Pancreas (tissue), 10 donors: ENCODE data around the gene ZNF683. TPM values are rescaled to one million over a fixed set of nuclear protein-coding genes. Genes with fewer than 3 reads are reported as not detected.

ENCODE experiments used
- ATAC-seq, 4 donors: fragments of 200-7000 bp; cut with Tn5 transposase; one replicate each; pipeline versions ENCODE4 v1.8.0 to v1.9.1; 2020; ENCODE audit warnings: mild to moderate bottlenecking in 4 of 4, moderate library complexity in 4 of 4
- DNase-seq, 6 donors: peaks; one replicate each; pipeline ENCODE4 v3.0.0-alpha.2; 2020
- FAIRE-seq: peaks from 2 replicates; lab custom pipeline; 2012; peaks lifted over from hg19 to GRCh38; lab: Jason Lieb, UNC
- H3K27ac ChIP-seq, 4 donors: fragments of 200-600 bp; sonication (generic); 1 replicate in 3 of 4; 2 replicates in 1 of 4; pipeline versions ENCODE4 v1.5.0 to v1.8.0; 2020
- H3K27me3 ChIP-seq, 4 donors: fragments of 200-600 bp; one replicate each; pipeline ENCODE4 v1.8.0; 2021
- H3K36me3 ChIP-seq, 3 donors: fragments of 200-600 bp; sonication (generic) in 1 of 3; one replicate each; pipeline versions ENCODE4 v1.5.0 to v1.8.0; 2020 to 2021
- H3K4me1 ChIP-seq, 3 donors: fragments of 200-600 bp; one replicate each; pipeline ENCODE4 v1.8.0; 2021
- H3K4me3 ChIP-seq, 4 donors: fragments of 200-600 bp; sonication (generic) in 2 of 4; one replicate each; pipeline versions ENCODE4 v1.5.0 to v1.8.0; 2020 to 2021
- H3K9me3 ChIP-seq, 4 donors: fragments of 200-600 bp; one replicate each; pipeline ENCODE4 v1.8.0; 2021
- CTCF ChIP-seq, 4 donors: fragments of 200-600 bp; sonication (generic) in 3 of 4; IDR thresholded peaks; one replicate each; pipeline versions ENCODE4 v1.5.0 to v1.8.0; 2021; ENCODE audit warnings: antibody characterized with exemption in 4 of 4
- WGBS, 2 donors: extraction: QIAGEN DNeasy Blood & Tissue Kit; methylation state at CpG; one replicate each; pipeline ENCODE4 v1.1.7; 2013; 5-methylcytosine and 5-hydroxymethylcytosine counted together
- intact Hi-C, 3 donors: fragments of 100-400 bp; cut with DNase I; formaldehyde crosslinking; loops; one replicate each; pipeline versions ENCODE4 v1.11.1 to v1.14.2; 2022
- polyA plus RNA-seq, 2 donors: library from polyadenylated mRNA; stranded (reverse); fragments of 200-250 nt; gene quantifications; one replicate each; pipeline ENCODE4 v1.2.3, GENCODE V29; 2013
- total RNA-seq, 6 donors: library from RNA; stranded (reverse); fragmentation: NEBNext Ultra II Directional in 4 of 6; extraction: Animal tissue kit (Norgen Biotek cat#: 25700) in 4 of 6; gene quantifications; one replicate each; pipeline versions ENCODE4 v1.2.1 to v1.2.4, GENCODE V29; 2021 to 2023
- donor health status: healthy with polysubstance abuse.
- donor health status: DM: no; HTN: no; CAD: no; lungs with moderate emphysema.
- donor health status: DM: no; HTN: no; CAD: no.
- donor health status: control.
- donor health status: control.
- donor health status: Bipolar disorder and iron deficiency.
- donor health status: DM: yes; HTN: yes; CAD: no.
- donor health status: DM: no; HTN: no; CAD: no.
- donor health status: DM: no; HTN: no; CAD: no.
- donor health status: DM: yes; HTN: yes; CAD: no.

The ZNF683 gene
- total and polyA plus RNA-seq, 8 donors: 0.12 to 0.47 (median 0.27) TPM; not detected in 4

GRCh38 chr1:26315874-26316850, 56.4 kb downstream of the ZNF683 start:
- 77 to 87% methylated on average over 8 of the region's 8 CpGs for WGBS, 2 donors
- intact Hi-C loops: loop anchor here in 1 of 3 donors (5.0 kb wide), 1 partner anchor 39 kb away; no protein-coding TSS in a partner anchor
- Histone ChIP-seq H3K4me1 (no peaks in the 10 kb centered on the region), H3K36me3 (no peaks in the 10 kb centered on the region), H3K27me3 (no peaks in the 10 kb centered on the region), H3K4me3 (no peak overlapping the region), H3K9me3 (no peaks in the 10 kb centered on the region), H3K27ac (no peak overlapping the region)
- DNase-seq: no peak
- no peak for FAIRE-seq
- TF ChIP-seq CTCF (IDR thresholded peaks at IDR 0.05): no peak
- ATAC-seq: no peak

DNA sequence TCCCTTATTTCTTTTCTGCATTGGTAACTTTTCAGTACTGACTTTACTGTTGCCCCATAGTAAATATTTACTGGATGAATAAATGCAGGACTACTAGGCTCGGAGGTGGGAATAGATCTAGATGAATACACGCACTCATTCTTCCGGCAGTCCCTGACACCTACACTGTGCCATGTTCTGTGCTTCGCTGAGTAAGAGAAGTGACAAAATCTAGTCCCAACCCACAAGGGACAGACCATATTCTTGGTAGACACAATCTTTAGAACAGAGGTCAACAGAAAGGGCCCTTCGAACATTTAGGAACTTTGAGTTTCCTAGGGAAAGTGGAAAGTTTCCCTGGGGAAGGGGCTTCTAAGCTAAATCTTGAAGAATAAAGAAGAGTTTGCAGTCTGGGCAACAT, 58.0 kb downstream of the ZNF683 start:
- Histone ChIP-seq H3K36me3 (no peaks in the 10 kb centered on the region), H3K27me3 (no peaks in the 10 kb centered on the region), H3K9me3 (no peaks in the 10 kb centered on the region), H3K4me3 (no peak overlapping the region), H3K27ac (no peak overlapping the region), H3K4me1 (no peaks in the 10 kb centered on the region)
- intact Hi-C loops: no loop called here
- no peak for ATAC-seq
- TF ChIP-seq CTCF (IDR thresholded peaks at IDR 0.05): no peak
- DNase-seq: no peak
- WGBS, 2 donors: 68 to 78% methylated on average over 5 of the region's 5 CpGs
- FAIRE-seq: no peak

Other genes starting within 250 kb of the ZNF683 start
- gene FAM110D, start 213.7 kb downstream of the ZNF683 start, total RNA-seq: 1 to 10 TPM in 4 of 6 donors, under 1 TPM in 2; 0.79 to 1.7 (median 1.1) TPM
- gene FAM110D, start 213.7 kb downstream of the ZNF683 start, polyA plus RNA-seq: 1 to 10 TPM; 2.6 to 3.5 TPM
- gene C1orf232, start 203.8 kb downstream of the ZNF683 start, total RNA-seq: not detected
- gene C1orf232, start 203.8 kb downstream of the ZNF683 start, polyA plus RNA-seq: not detected
- gene ZNF593, start 202.8 kb downstream of the ZNF683 start, total RNA-seq: 10 to 100 TPM; 18.4 to 36.7 (median 22.1) TPM
- 10 to 100 TPM; 69.9 to 80.7 TPM for gene ZNF593, start 202.8 kb downstream of the ZNF683 start, polyA plus RNA-seq
- not detected for gene ZNF593OS, start 200.9 kb downstream of the ZNF683 start, total RNA-seq
- gene ZNF593OS, start 200.9 kb downstream of the ZNF683 start, polyA plus RNA-seq: under 1 TPM; 0.35 to 0.68 TPM
- 10 to 100 TPM; 11.3 to 20.8 (median 14.9) TPM for gene CNKSR1, start 195.3 kb downstream of the ZNF683 start, total RNA-seq
- gene CNKSR1, start 195.3 kb downstream of the ZNF683 start, polyA plus RNA-seq: 10 to 100 TPM; 46.8 to 48.5 TPM
- gene CATSPER4, start 182.1 kb downstream of the ZNF683 start, total RNA-seq: not detected
- gene CATSPER4, start 182.1 kb downstream of the ZNF683 start, polyA plus RNA-seq: under 1 TPM in 1 of 2 donors, not detected in 1; 0.09 TPM
- 1 to 10 TPM; 2.7 to 6.6 (median 3.7) TPM for gene CEP85, start 138.6 kb downstream of the ZNF683 start, total RNA-seq
- 1 to 10 TPM; 2.9 to 5.6 TPM for gene CEP85, start 138.6 kb downstream of the ZNF683 start, polyA plus RNA-seq
- 10 to 100 TPM; 29.1 to 84.2 (median 48.8) TPM for gene SH3BGRL3, start 92.7 kb downstream of the ZNF683 start, total RNA-seq
- gene SH3BGRL3, start 92.7 kb downstream of the ZNF683 start, polyA plus RNA-seq: 100 to 1,000 TPM in 1 of 2 donors, 10 to 100 TPM in 1; 61.0 to 109 TPM
- gene UBXN11, start 66.1 kb downstream of the ZNF683 start, total RNA-seq: 10 to 100 TPM in 4 of 6 donors, 1 to 10 TPM in 2; 8.7 to 15.9 (median 11.5) TPM
- gene UBXN11, start 66.1 kb downstream of the ZNF683 start, polyA plus RNA-seq: 10 to 100 TPM; 44.0 to 61.6 TPM
- gene CD52, start 54.8 kb downstream of the ZNF683 start, total RNA-seq: 10 to 100 TPM in 1 of 6 donors, 1 to 10 TPM in 4, under 1 TPM in 1; 0.98 to 13.0 (median 2.5) TPM
- 1 to 10 TPM; 4.0 to 4.3 TPM for gene CD52, start 54.8 kb downstream of the ZNF683 start, polyA plus RNA-seq
- 1 to 10 TPM in 1 of 6 donors, under 1 TPM in 5; 0.12 to 1.3 (median 0.38) TPM for gene CRYBG2, start 18.6 kb downstream of the ZNF683 start, total RNA-seq
- 1 to 10 TPM in 1 of 2 donors, under 1 TPM in 1; 0.73 to 2.0 TPM for gene CRYBG2, start 18.6 kb downstream of the ZNF683 start, polyA plus RNA-seq
- 1 to 10 TPM in 1 of 6 donors, not detected in 5; 1.2 TPM for gene LIN28A, start 38.1 kb upstream of the ZNF683 start, total RNA-seq
- not detected for gene LIN28A, start 38.1 kb upstream of the ZNF683 start, polyA plus RNA-seq
- gene DHDDS, start 59.6 kb upstream of the ZNF683 start, total RNA-seq: 10 to 100 TPM; 15.0 to 24.5 (median 19.8) TPM
- gene DHDDS, start 59.6 kb upstream of the ZNF683 start, polyA plus RNA-seq: 10 to 100 TPM; 19.2 to 19.9 TPM
- gene HMGN2, start 99.7 kb upstream of the ZNF683 start, total RNA-seq: 100 to 1,000 TPM; 102 to 192 (median 143) TPM
- gene HMGN2, start 99.7 kb upstream of the ZNF683 start, polyA plus RNA-seq: 100 to 1,000 TPM; 178 to 438 TPM
- gene RPS6KA1, start 157.0 kb upstream of the ZNF683 start, total RNA-seq: 10 to 100 TPM; 16.9 to 32.2 (median 20.0) TPM
- 10 to 100 TPM; 13.6 to 13.7 TPM for gene RPS6KA1, start 157.0 kb upstream of the ZNF683 start, polyA plus RNA-seq